Measurements from ENCODE around the gene MRAP. TPM values are rescaled to one million over a fixed set of nuclear protein-coding genes. Genes with fewer than 3 reads are reported as not detected.

Gene MRAP
- total RNA-seq, 1 experiment from 2014 or later, result not detected

DNA sequence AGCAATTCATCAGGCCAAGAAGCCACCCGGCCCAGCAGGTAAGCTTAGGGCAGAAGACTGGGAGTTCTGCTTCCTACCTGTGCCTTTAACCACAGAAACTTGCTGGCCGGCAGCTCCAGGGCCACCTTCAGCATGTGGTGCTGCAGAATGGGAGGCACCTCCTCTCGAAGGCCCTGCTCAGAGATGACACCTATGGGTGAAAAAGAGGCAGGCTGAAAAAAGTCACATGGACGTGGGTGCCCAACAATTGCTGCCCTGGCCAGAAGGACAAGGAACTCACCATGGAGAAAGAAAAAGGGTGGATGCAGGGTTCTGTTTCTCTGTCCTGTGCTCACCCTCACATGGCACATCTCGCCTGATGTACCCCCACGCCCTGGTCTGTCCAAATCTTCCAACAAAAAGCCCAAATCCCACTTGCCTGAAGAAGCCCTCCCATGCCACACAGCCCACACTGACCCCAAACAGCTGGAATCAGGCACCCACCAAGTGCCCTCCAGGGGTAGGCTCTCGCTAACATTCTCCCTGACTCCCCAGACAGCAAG lies 61.1 kb downstream of the MRAP start:
- no peaks in the 10 kb centered on the region for H3K27me3 ChIP-seq
- H3K4me1 ChIP-seq, result no peaks in the 10 kb centered on the region
- no peak overlapping the region for H3K27ac ChIP-seq

DNA sequence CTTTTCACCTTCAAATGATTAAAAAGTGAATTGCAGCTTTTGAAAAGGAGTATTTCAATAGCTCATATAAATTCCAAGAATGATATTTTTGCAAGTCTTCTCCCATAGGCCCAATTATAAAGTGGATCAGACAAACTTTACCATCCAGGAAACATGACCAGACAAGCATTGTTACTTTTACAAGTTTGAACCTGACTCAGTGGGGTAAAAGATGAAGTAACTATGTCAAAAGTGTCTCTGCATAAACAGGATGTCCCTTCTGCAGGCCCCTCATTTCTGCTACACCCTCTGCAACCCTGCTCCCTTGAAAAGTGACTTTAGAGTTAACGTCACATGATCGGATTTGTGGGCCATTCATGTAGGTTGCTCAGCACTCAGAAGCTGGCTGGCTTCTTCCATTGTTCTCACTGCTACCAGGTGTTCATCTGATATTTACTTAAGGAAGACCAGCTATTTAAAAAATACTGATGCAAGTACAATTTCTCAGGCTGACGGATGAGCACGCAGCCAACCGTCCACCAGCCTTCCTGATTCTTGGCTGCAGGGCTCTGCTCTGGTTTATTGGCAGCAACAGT lies 61.8 kb downstream of the MRAP start:
- no peak overlapping the region for H3K27ac ChIP-seq
- H3K27me3 ChIP-seq, result no peaks in the 10 kb centered on the region
- DNase-seq, result no peak
- H3K4me1 ChIP-seq, result no peaks in the 10 kb centered on the region
- no peak overlapping the region for H3K4me3 ChIP-seq
- H3K36me3 ChIP-seq, result peaks cover 75% of the 10 kb centered on the region
- no peaks in the 10 kb centered on the region for H3K9me3 ChIP-seq (replicated peaks)

More for the DNA sequence above, 61.1 kb downstream of the MRAP start:
- Histone ChIP-seq H3K36me3 (peaks cover 81% of the 10 kb centered on the region), H3K9me3 (replicated peaks) (no peaks in the 10 kb centered on the region), H3K4me3 (no peak overlapping the region)
- no peak for DNase-seq

Other genes with a start within 250 kb of the MRAP start
- 40.9 and 48.0 TPM in 2 replicates for gene MIS18A, start 19.8 kb upstream of the MRAP start, total RNA-seq (2014; rRNA removed; shearing (Covaris generic))
- 21.8 and 22.9 TPM in 2 replicates for gene URB1, start 94.2 kb downstream of the MRAP start, total RNA-seq (2014; rRNA removed; shearing (Covaris generic))
- 0.10 and 0.13 TPM in 2 replicates for gene EVA1C, start 113.9 kb downstream of the MRAP start, total RNA-seq (2014; rRNA removed; shearing (Covaris generic))

Measured in SJCRH30 (cell line).